A549 (cell line): ENCODE results near the gene NCBP2. TPM values are rescaled to one million over a fixed set of nuclear protein-coding genes. Genes with fewer than 3 reads are reported as not detected.

Source experiments
- ATAC-seq, 2 experiments: fragments of 200-7000 bp in 1 of 2; fragments of >200 bp in 1 of 2; cut with Nextera tagmentation in 1 of 2; cut with Tn5 transposase in 1 of 2; 3 replicates each; pipeline versions ENCODE4 v1.8.0 to v1.9.1; 2018 to 2020; ENCODE audit warnings: mild to moderate bottlenecking in 1 of 2, moderate library complexity in 1 of 2
- CTCF ChIA-PET: fragments of 300-600 bp; sonication (Branson Sonifier 250); formaldehyde crosslinking; extraction: SDS; loops from one replicate; lab custom pipeline; 2021; ENCODE audit warnings: antibody characterized with exemption, inconsistent platforms; lab: Yijun Ruan, JAX
- POLR2A ChIA-PET: fragments of 350-600 bp; formaldehyde crosslinking; extraction: SDS; loops from one replicate; lab custom pipeline; 2021; ENCODE audit warnings: antibody characterized with exemption, inconsistent platforms; lab: Yijun Ruan, JAX
- DNase-seq, 2 experiments: peaks; one replicate each; pipeline versions ENCODE4 v3.0.0 to v3.0.0-alpha.2; 2011 to 2016; ENCODE audit warnings: low read depth in 1 of 2, low spot score in 1 of 2
- FAIRE-seq: peaks from 2 replicates; lab custom pipeline; 2011; peaks lifted over from hg19 to GRCh38; lab: Jason Lieb, UNC
- H3K27ac ChIP-seq, 2 experiments: fragments of >200 bp; sonication (Bioruptor Twin); formaldehyde crosslinking; 3 replicates each; pipeline ENCODE4 v1.5.1; 2016 to 2017
- H3K4me1 ChIP-seq: fragments of >200 bp; sonication (Bioruptor Twin); formaldehyde crosslinking; 3 replicates; pipeline ENCODE4 v1.6.1; 2016
- H3K4me2 ChIP-seq: fragments of >200 bp; sonication (Bioruptor Twin); formaldehyde crosslinking; 3 replicates; pipeline ENCODE4 v1.6.1; 2016
- H3K4me3 ChIP-seq: fragments of >200 bp; sonication (Bioruptor Twin); formaldehyde crosslinking; 3 replicates; pipeline ENCODE4 v1.5.1; 2016
- H3K9me3 ChIP-seq: fragments of >200 bp; sonication (Bioruptor Twin); formaldehyde crosslinking; 3 replicates; pipeline ENCODE4 v1.6.1; 2016
- CBX8 ChIP-seq: fragments of 200-600 bp; sonication (generic); IDR thresholded peaks from 2 replicates; pipeline ENCODE4 v1.6.1; 2016
- CEBPB ChIP-seq, 2 experiments: fragments of >200 bp in 1 of 2; sonication (Bioruptor Twin) in 1 of 2; formaldehyde crosslinking in 1 of 2; IDR thresholded peaks; 2 replicates each; pipeline ENCODE4 v1.6.1; 2012 to 2016
- CHD4 ChIP-seq: fragments of 200-600 bp; sonication (generic); IDR thresholded peaks from 2 replicates; pipeline ENCODE4 v1.6.1; 2016; ENCODE audit warnings: antibody characterized with exemption, mild to moderate bottlenecking, borderline replicate concordance
- EHF ChIP-seq: fragments of 250-450 bp; sonication (Bioruptor Pico); IDR thresholded peaks from 2 replicates; pipeline ENCODE4 v1.5.0; 2020; ENCODE audit warnings: mild to moderate bottlenecking
- EHMT2 ChIP-seq: fragments of 200-600 bp; sonication (generic); IDR thresholded peaks from 2 replicates; pipeline ENCODE4 v1.6.1; 2016; ENCODE audit warnings: antibody characterized with exemption, low read depth, mild to moderate bottlenecking, moderate library complexity
- ELK1 ChIP-seq: fragments of 150-350 bp; IDR thresholded peaks from 2 replicates; pipeline ENCODE4 v1.6.1; 2014; ENCODE audit warnings: low read depth, mild to moderate bottlenecking, low read length
- ESRRA ChIP-seq: fragments of 150-350 bp; IDR thresholded peaks from 2 replicates; pipeline ENCODE4 v1.6.1; 2014; ENCODE audit warnings: mild to moderate bottlenecking, low read length, borderline replicate concordance
- FOXS1 ChIP-seq: fragments of 250-450 bp; sonication (Bioruptor Pico); IDR thresholded peaks from 2 replicates; pipeline ENCODE4 v1.5.0; 2020; ENCODE audit warnings: mild to moderate bottlenecking, moderate library complexity
- HDAC2 ChIP-seq: fragments of 200-600 bp; sonication (generic); IDR thresholded peaks from 2 replicates; pipeline ENCODE4 v1.6.1; 2016
- HEYL ChIP-seq: fragments of 250-450 bp; sonication (Bioruptor Pico); IDR thresholded peaks from 2 replicates; pipeline ENCODE4 v1.8.0; 2021; ENCODE audit warnings: mild to moderate bottlenecking, moderate library complexity
- HOXA7 ChIP-seq: fragments of 250-450 bp; sonication (Bioruptor Pico); IDR thresholded peaks from 2 replicates; pipeline ENCODE4 v1.5.0; 2020; ENCODE audit warnings: mild to moderate bottlenecking, moderate library complexity
- HOXB5 ChIP-seq: fragments of 250-450 bp; sonication (Bioruptor Pico); IDR thresholded peaks from 2 replicates; pipeline ENCODE4 v1.5.0; 2020; ENCODE audit warnings: mild to moderate bottlenecking, moderate library complexity
- JUN ChIP-seq, 2 experiments: fragments of >200 bp; sonication (Bioruptor Twin); formaldehyde crosslinking; IDR thresholded peaks; 2 replicates in 1 of 2; 3 replicates in 1 of 2; pipeline ENCODE4 v1.6.1; 2016 to 2017
- MAFK ChIP-seq: fragments of 450-650 bp; IDR thresholded peaks from 2 replicates; pipeline ENCODE4 v1.6.1; 2014; ENCODE audit not compliant: partially characterized antibody
- NFE2L2 ChIP-seq: fragments of 150-350 bp; conservative IDR thresholded peaks from 2 replicates; pipeline ENCODE4 v1.6.1; 2014; ENCODE audit warnings: low read length
- PBX3 ChIP-seq: IDR thresholded peaks from 2 replicates; pipeline ENCODE4 v1.6.1; 2012
- POLR2A ChIP-seq: IDR thresholded peaks from 2 replicates; pipeline ENCODE4 v1.6.1; 2012; ENCODE audit warnings: mild to moderate bottlenecking, low read length
- RARB ChIP-seq: fragments of 250-450 bp; sonication (Bioruptor Pico); IDR thresholded peaks from 2 replicates; pipeline ENCODE4 v1.8.0; 2021; ENCODE audit warnings: mild to moderate bottlenecking, moderate library complexity
- RCOR1 ChIP-seq: fragments of 150-350 bp; IDR thresholded peaks from 2 replicates; pipeline ENCODE4 v1.6.1; 2014; ENCODE audit warnings: antibody characterized with exemption, low read length, low read depth
- RFX5 ChIP-seq: fragments of 450-650 bp; IDR thresholded peaks from 2 replicates; pipeline ENCODE4 v1.7.1; 2014; ENCODE audit warnings: antibody characterized with exemption, mild to moderate bottlenecking, moderate library complexity
- TFCP2L1 ChIP-seq: fragments of 250-450 bp; sonication (Bioruptor Pico); IDR thresholded peaks from 2 replicates; pipeline ENCODE4 v1.5.0; 2021; ENCODE audit warnings: mild to moderate bottlenecking
- TP53 ChIP-seq: fragments of 250-450 bp; sonication (Bioruptor Pico); IDR thresholded peaks from 2 replicates; pipeline ENCODE4 v1.5.0; 2021; ENCODE audit warnings: mild to moderate bottlenecking, moderate library complexity
- ZSCAN20 ChIP-seq: fragments of 250-450 bp; sonication (Bioruptor Pico); IDR thresholded peaks from 2 replicates; pipeline ENCODE4 v1.8.0; 2022; ENCODE audit warnings: mild to moderate bottlenecking, moderate library complexity
- WGBS: methylation state at CpG from one replicate; pipeline ENCODE4 v1.1.6; 2017; ENCODE audit errors: missing lambda C conversion rate; 5-methylcytosine and 5-hydroxymethylcytosine counted together
- polyA plus RNA-seq, 4 experiments: library from polyadenylated mRNA; depleted of rRNA in 3 of 4; stranded (reverse); fragments of >200 nt; fragmentation: RNase III in 1 of 4; extraction: RNeasy Plus Mini Kit Qiagen cat#74134 plus additional on column Dnase treatment in 1 of 4; gene quantifications; 2 replicates in 3 of 4; 3 replicates in 1 of 4; pipeline ENCODE4 v1.2.3, GENCODE V29; 2011 to 2017
- TF ChIP-seq, protein P1 (sequence below): fragments of 450-650 bp; IDR thresholded peaks from 2 replicates; pipeline ENCODE4 v1.6.1; 2014; ENCODE audit warnings: antibody characterized with exemption
- TF ChIP-seq, protein P2 (sequence below): fragments of 250-450 bp; sonication (Bioruptor Pico); IDR thresholded peaks from 2 replicates; pipeline ENCODE4 v1.5.0; 2020; ENCODE audit warnings: low read depth, mild to moderate bottlenecking, moderate library complexity
- TF ChIP-seq, protein P3 (sequence below): fragments of >200 bp; sonication (Bioruptor Twin); formaldehyde crosslinking; IDR thresholded peaks from 2 replicates; pipeline ENCODE4 v1.6.1; 2016

Gene NCBP2
- polyA plus RNA-seq, 2 of the 4 experiments (the other 2 are of a cell fraction): 63.6 to 68.0 TPM

GRCh38 chr3:196962930-196963630, 20.8 kb upstream of the NCBP2 start:
- POLR2A ChIA-PET: no interaction called here
- FAIRE-seq (no peak), DNase-seq (no peak), ATAC-seq (no peak)
- Histone ChIP-seq H3K4me2 (no peak overlapping the region), H3K4me1 (no peaks in the 10 kb centered on the region), H3K4me3 (no peak overlapping the region), H3K9me3 (no peaks in the 10 kb centered on the region), H3K27ac (no peak overlapping the region)
- no peak for TF ChIP-seq CEBPB (IDR thresholded peaks at IDR 0.05)
- no peak for TF ChIP-seq NFE2L2
- TF ChIP-seq EHMT2: no peak
- TF ChIP-seq HOXB5 (CRISPR knock-in tag): no peak
- TF ChIP-seq FOXS1 (CRISPR knock-in tag): no peak
- no peak for TF ChIP-seq PBX3
- no peak for TF ChIP-seq JUN (IDR thresholded peaks at IDR 0.05)
- no peak for TF ChIP-seq CHD4
- TF ChIP-seq, protein P1, sequence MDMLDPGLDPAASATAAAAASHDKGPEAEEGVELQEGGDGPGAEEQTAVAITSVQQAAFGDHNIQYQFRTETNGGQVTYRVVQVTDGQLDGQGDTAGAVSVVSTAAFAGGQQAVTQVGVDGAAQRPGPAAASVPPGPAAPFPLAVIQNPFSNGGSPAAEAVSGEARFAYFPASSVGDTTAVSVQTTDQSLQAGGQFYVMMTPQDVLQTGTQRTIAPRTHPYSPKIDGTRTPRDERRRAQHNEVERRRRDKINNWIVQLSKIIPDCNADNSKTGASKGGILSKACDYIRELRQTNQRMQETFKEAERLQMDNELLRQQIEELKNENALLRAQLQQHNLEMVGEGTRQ: no peak
- no peak for TF ChIP-seq CBX8
- TF ChIP-seq RCOR1: no peak
- TF ChIP-seq RARB: no peak
- TF ChIP-seq RFX5: no peak
- no peak for TF ChIP-seq MAFK
- no peak for TF ChIP-seq ESRRA
- TF ChIP-seq EHF: no peak
- no peak for TF ChIP-seq TFCP2L1
- TF ChIP-seq, protein P2, sequence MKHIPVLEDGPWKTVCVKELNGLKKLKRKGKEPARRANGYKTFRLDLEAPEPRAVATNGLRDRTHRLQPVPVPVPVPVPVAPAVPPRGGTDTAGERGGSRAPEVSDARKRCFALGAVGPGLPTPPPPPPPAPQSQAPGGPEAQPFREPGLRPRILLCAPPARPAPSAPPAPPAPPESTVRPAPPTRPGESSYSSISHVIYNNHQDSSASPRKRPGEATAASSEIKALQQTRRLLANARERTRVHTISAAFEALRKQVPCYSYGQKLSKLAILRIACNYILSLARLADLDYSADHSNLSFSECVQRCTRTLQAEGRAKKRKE (CRISPR knock-in tag): no peak
- no peak for TF ChIP-seq ELK1
- no peak for TF ChIP-seq POLR2A
- CTCF ChIA-PET: interaction anchor here (1.2 kb wide), 1 partner anchor 10 kb away, joined by 6 read pairs; no protein-coding TSS in a partner anchor
- WGBS: 92% methylated on average over 10 of the region's 10 CpGs

DNA sequence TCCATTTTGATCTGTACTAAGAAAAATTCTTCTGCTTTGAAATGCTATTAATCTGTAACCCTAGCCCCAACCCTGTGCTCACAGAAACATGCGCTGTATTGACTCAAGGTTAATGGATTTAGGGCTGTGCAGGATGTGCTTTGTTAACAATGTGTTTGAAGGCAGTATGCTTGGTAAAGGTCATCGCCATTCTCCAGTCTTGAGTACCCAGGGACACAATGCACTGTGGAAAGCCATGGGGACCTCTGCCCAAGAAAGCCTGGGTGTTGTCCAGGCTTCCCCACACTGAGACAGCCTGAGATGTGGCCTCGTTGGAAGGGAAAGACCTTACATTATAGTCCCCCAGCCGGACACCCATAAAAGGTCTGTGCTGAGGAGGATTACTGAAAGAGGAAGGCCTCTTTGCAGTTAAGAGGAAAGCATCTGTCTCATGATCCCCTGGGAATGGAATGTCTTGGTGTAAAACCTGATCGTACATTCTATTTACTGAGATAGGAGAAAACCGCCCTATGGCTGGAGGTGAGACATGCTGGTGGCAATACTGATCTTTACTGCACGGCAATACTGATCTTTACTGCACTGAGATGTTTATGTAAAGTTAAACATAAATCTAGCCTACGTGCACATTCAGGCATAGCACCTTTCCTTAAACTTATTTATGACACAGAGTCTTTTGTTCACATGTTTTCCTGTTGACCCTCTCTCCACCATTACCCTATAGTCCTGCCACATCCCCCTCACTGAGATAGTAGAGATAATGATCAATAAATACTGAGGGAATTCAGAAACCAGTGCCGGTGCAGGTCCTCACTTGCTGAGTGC, 20.0 kb upstream of the NCBP2 start:
- Histone ChIP-seq H3K4me1 (no peaks in the 10 kb centered on the region), H3K4me2 (no peak overlapping the region), H3K27ac (no peak overlapping the region), H3K4me3 (no peak overlapping the region), H3K9me3 (no peaks in the 10 kb centered on the region)
- ChIA-PET POLR2A (no interaction called here), CTCF (no interaction called here)
- ATAC-seq (no peak), DNase-seq (no peak), FAIRE-seq (no peak)
- WGBS: 62% methylated on average over 8 of the region's 9 CpGs
- TF ChIP-seq HDAC2 (no peak), HOXA7 (CRISPR knock-in tag) (no peak), HEYL (CRISPR knock-in tag) (no peak), NFE2L2 (no peak), ZSCAN20 (no peak), TP53 (no peak), CBX8 (no peak)
- TF ChIP-seq, protein P3, sequence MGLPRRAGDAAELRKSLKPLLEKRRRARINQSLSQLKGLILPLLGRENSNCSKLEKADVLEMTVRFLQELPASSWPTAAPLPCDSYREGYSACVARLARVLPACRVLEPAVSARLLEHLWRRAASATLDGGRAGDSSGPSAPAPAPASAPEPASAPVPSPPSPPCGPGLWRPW: no peak
